ENCODE data around the gene RPL5. TPM values are rescaled to one million over a fixed set of nuclear protein-coding genes. Genes with fewer than 3 reads are reported as not detected.
A peak's percentile ranks its signal among the peaks of the same experiment; 100 is the strongest.

Gene RPL5
- total and polyA plus RNA-seq, 9 of the 15 experiments (the other 6 are each of a cell fraction or from before 2014, with no cell fraction given) = 1,467 to 4,252 (median 2,454) TPM

DNA sequence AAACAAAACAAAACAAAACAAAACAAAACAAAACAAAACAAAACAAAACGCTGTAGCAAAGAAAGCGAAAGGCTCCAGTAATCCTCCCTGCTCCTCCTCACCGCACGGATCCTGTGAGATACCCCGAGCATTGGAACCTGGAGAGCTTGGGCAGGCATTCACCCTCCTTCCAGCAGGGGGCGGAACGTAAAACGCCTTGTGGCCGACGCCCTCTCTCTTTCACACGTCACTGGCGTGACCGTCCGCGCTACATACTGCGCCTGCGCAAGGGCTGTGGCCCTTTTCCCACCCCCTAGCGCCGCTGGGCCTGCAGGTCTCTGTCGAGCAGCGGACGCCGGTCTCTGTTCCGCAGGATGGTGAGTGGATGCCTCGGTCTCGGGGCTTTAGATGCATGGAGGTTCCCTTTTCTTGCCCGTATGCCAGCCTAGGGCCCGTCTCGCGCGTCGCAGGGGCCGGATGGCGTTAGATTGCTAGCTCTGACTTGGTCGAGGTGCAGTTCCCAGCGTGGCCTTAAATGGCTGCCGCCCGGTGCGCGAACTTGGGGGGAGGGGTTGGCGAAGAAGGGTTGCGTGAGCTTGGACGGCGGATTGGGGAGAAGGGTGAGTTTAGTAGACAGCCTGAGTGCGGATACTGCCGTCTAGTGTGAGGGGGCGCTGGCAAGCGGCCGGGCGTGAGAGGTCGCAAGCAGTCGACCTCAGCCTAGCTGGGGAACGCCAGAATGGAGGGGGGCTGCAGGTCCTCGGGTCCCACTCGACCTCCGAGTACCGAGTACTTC, at the start of gene RPL5 (continued):
- peak; percentile 47; the same call in 1 of the 2 replicates for TF ChIP-seq SMC3 (conservative IDR thresholded peaks at IDR 0.05; ENCODE audit: insufficient read depth, low read depth, low read length)
- peak; percentile 81 for TF ChIP-seq JUND (IDR thresholded peaks at IDR 0.05; ENCODE audit: borderline replicate concordance, low read depth, low read length)
- peak; percentile 60; the same call in 1 of the 3 replicates for TF ChIP-seq JUND (tag; IDR thresholded peaks at IDR 0.05; ENCODE audit: borderline replicate concordance, low read depth, low read length)
- TF ChIP-seq, protein P1, sequence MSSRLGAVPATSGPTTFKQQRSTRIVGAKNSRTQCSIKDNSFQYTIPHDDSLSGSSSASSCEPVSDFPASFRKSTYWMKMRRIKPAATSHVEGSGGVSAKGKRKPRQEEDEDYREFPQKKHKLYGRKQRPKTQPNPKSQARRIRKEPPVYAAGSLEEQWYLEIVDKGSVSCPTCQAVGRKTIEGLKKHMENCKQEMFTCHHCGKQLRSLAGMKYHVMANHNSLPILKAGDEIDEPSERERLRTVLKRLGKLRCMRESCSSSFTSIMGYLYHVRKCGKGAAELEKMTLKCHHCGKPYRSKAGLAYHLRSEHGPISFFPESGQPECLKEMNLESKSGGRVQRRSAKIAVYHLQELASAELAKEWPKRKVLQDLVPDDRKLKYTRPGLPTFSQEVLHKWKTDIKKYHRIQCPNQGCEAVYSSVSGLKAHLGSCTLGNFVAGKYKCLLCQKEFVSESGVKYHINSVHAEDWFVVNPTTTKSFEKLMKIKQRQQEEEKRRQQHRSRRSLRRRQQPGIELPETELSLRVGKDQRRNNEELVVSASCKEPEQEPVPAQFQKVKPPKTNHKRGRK (tag; IDR thresholded peaks at IDR 0.05) = no peak
- peak; percentile 79 for TF ChIP-seq NCOA6 (IDR thresholded peaks at IDR 0.05)
- TF ChIP-seq HNRNPUL1 (IDR thresholded peaks at IDR 0.05; ENCODE audit: low read length) = no peak
- TF ChIP-seq, protein P2, sequence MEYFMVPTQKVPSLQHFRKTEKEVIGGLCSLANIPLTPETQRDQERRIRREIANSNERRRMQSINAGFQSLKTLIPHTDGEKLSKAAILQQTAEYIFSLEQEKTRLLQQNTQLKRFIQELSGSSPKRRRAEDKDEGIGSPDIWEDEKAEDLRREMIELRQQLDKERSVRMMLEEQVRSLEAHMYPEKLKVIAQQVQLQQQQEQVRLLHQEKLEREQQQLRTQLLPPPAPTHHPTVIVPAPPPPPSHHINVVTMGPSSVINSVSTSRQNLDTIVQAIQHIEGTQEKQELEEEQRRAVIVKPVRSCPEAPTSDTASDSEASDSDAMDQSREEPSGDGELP (CRISPR knock-in tag; IDR thresholded peaks at IDR 0.05; ENCODE audit: borderline replicate concordance) = peak; percentile 89
- TF ChIP-seq FOXA3 (CRISPR knock-in tag; conservative IDR thresholded peaks at IDR 0.05 in 1 of 2, IDR thresholded peaks at IDR 0.05 in 1 of 2) = peak in 1 of 2 experiments; percentile 63; a peak in 1 of 4 replicates
- TF ChIP-seq, protein P3, sequence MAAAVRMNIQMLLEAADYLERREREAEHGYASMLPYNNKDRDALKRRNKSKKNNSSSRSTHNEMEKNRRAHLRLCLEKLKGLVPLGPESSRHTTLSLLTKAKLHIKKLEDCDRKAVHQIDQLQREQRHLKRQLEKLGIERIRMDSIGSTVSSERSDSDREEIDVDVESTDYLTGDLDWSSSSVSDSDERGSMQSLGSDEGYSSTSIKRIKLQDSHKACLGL (CRISPR knock-in tag; IDR thresholded peaks at IDR 0.05; ENCODE audit: borderline replicate concordance, poor library complexity, severe bottlenecking) = peak; percentile 88
- no peak for TF ChIP-seq BCL6 (CRISPR knock-in tag; IDR thresholded peaks at IDR 0.05)
- TF ChIP-seq NFYB (IDR thresholded peaks at IDR 0.05; ENCODE audit: extremely low read depth, insufficient read length) = no peak
- TF ChIP-seq KAT2B (IDR thresholded peaks at IDR 0.05; ENCODE audit: low read depth, low read length) = peak; percentile 84
- TF ChIP-seq ZNF584 (CRISPR knock-in tag; IDR thresholded peaks at IDR 0.05; ENCODE audit: low read depth) = no peak
- TF ChIP-seq ZNF146 (CRISPR knock-in tag; IDR thresholded peaks at IDR 0.05; ENCODE audit: unreplicated experiment) = no peak
- no peak for TF ChIP-seq ZNF766 (CRISPR knock-in tag; conservative IDR thresholded peaks at IDR 0.05)
- TF ChIP-seq, protein P4, sequence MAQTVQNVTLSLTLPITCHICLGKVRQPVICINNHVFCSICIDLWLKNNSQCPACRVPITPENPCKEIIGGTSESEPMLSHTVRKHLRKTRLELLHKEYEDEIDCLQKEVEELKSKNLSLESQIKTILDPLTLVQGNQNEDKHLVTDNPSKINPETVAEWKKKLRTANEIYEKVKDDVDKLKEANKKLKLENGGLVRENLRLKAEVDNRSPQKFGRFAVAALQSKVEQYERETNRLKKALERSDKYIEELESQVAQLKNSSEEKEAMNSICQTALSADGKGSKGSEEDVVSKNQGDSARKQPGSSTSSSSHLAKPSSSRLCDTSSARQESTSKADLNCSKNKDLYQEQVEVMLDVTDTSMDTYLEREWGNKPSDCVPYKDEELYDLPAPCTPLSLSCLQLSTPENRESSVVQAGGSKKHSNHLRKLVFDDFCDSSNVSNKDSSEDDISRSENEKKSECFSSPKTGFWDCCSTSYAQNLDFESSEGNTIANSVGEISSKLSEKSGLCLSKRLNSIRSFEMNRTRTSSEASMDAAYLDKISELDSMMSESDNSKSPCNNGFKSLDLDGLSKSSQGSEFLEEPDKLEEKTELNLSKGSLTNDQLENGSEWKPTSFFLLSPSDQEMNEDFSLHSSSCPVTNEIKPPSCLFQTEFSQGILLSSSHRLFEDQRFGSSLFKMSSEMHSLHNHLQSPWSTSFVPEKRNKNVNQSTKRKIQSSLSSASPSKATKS (CRISPR knock-in tag; IDR thresholded peaks at IDR 0.05) = no peak
- TF ChIP-seq YBX1 (IDR thresholded peaks at IDR 0.05) = no peak
- TF ChIP-seq, protein P5, sequence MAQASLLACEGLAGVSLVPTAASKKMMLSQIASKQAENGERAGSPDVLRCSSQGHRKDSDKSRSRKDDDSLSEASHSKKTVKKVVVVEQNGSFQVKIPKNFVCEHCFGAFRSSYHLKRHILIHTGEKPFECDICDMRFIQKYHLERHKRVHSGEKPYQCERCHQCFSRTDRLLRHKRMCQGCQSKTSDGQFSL (CRISPR knock-in tag; IDR thresholded peaks at IDR 0.05) = peak; percentile 87
- TF ChIP-seq, protein P5 (tag; IDR thresholded peaks at IDR 0.05) = 0 out of 4 replicates have a peak, but pooled peaks of 1 of the 2 experiments have one; percentile 66
- TF ChIP-seq FIP1L1 (IDR thresholded peaks at IDR 0.05; ENCODE audit: low read depth, low read length, poor library complexity, severe bottlenecking) = peak; percentile 89
- no peak for TF ChIP-seq ZFP30 (CRISPR knock-in tag; IDR thresholded peaks at IDR 0.05; ENCODE audit: borderline replicate concordance)

All from K562 (cell line).